ENCODE measurements around the gene THOC6. TPM values are rescaled to one million over a fixed set of nuclear protein-coding genes. Genes with fewer than 3 reads are reported as not detected.
A peak's percentile ranks its signal among the peaks of the same experiment; 100 is the strongest.

THOC6 gene
- total and polyA plus RNA-seq, 4 donors: 10.8 to 14.8 (median 11.7) TPM

DNA sequence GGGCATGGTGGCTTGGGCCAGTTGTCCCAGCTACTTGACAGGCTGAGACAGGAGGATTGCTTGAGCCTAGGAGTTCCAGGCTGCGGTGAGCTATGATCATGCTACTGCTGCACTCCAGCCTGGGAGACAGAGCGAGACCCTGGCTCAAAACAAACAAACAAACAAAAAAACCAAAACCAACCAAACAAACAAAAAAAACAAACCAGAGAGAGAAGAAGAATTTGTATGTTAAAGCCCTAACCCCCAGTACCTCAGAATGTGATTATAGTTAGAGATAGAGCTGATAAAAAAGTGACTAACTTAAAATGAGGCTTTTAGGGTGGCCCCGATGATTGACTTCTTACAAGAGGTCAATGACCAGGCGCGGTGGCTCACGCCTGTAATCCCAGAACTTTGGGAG lies 20.9 kb downstream of the THOC6 start:
- no peak for DNase-seq (ENCODE audit: low spot score)
- Histone ChIP-seq H3K36me3 (ENCODE audit: control insufficient read depth in 4 of 4, insufficient read depth in 3 of 4, low read depth in 1 of 4, low read length in 3 of 4) (no peaks in the 10 kb centered on the region), H3K4me3 (ENCODE audit: low read depth in 1 of 3, low read length in 3 of 3) (no peak overlapping the region), H3K27ac (ENCODE audit: low read depth in 1 of 2, low read length in 2 of 2) (no peak overlapping the region), H3K9ac (ENCODE audit: low read depth in 1 of 2, low read length in 2 of 2) (no peak overlapping the region), H3K9me3 (ENCODE audit: control insufficient read depth in 4 of 4, low read length in 3 of 4) (no peaks in the 10 kb centered on the region), H3K4me1 (ENCODE audit: control insufficient read depth in 4 of 4, insufficient read depth in 4 of 4, low read length in 3 of 4) (peaks cover 0 to 14% (median 5%) of the 10 kb centered on the region in 4 donors), H3K27me3 (ENCODE audit: control insufficient read depth in 4 of 4, insufficient read depth in 4 of 4, low read length in 3 of 4) (peaks cover 0 to 6% (median 3%) of the 10 kb centered on the region in 4 donors)
- 87% methylated on average over 6 of the region's 6 CpGs for WGBS
- TF ChIP-seq FOXA1 (IDR thresholded peaks at IDR 0.05): no peak

DNA sequence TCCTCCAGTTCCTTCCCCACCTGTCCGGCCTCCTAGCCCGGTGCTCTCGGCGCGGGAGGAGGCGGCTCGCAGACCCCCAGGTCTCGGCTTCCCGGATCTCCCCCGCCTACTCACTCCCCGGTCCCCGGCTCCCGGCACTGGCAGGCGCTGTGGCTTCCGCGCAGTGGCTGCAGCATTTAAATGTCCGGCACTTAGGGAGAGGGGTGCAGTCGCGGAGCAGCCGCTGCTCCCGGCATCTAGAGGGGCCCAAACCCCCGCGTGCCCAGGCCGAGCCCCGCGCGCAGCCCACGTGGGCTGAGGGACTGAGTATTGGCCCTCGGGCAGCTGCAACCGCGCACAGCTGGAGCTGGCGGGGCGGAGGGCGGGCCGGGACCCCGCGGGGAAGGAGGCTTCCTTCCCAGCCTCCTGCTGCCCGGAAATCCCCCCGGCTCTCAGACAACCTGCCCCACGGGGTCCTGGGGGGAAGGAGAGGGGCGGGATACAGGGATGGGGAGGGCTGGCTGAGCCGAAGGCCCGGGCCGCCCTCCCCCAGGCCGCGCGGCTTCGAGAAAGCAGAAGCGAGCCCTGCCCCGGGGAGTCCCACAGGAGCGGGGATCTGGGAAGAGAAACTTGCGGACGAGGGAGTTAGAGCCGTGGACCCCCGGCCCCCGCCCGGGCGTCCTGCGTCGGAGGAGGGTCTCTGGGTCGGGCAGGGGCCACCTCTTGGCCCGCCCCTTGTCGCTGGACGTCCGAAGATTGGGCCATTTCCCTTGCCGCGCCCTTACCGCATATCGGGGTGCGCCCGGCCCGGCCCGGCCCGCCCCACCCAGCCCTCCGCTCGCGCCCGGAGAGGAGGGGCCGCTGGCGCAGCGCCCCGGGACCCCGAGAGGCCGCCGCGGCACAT lies 22.2 kb downstream of the THOC6 start, which contains the start of gene MMP25:
Gene MMP25, plus strand, starts transcription at position 804 of the 883 bp plus-strand sequence. CDS start 357 bp downstream, outside the sequence.
- Histone ChIP-seq H3K27ac (ENCODE audit: low read depth in 1 of 2, low read length in 2 of 2) (no peak within 1 kb of the TSS), H3K4me3 (ENCODE audit: low read depth in 1 of 3, low read length in 3 of 3) (peak within 1 kb of the TSS in 1 of 3 donors; percentile 41), H3K4me1 (ENCODE audit: control insufficient read depth in 4 of 4, insufficient read depth in 4 of 4, low read length in 3 of 4) (peaks cover 0 to 14% (median 5%) of the 10 kb centered on the region in 4 donors), H3K27me3 (ENCODE audit: control insufficient read depth in 4 of 4, insufficient read depth in 4 of 4, low read length in 3 of 4) (peaks cover 0 to 6% (median 3%) of the 10 kb centered on the region in 4 donors), H3K36me3 (ENCODE audit: control insufficient read depth in 4 of 4, insufficient read depth in 3 of 4, low read depth in 1 of 4, low read length in 3 of 4) (no peaks in the 10 kb centered on the region), H3K9me3 (ENCODE audit: control insufficient read depth in 4 of 4, low read length in 3 of 4) (no peaks in the 10 kb centered on the region), H3K9ac (ENCODE audit: low read depth in 1 of 2, low read length in 2 of 2) (no peak within 1 kb of the TSS)
- WGBS: 3% methylated on average over 86 of the region's 86 CpGs
- TF ChIP-seq, protein P1, sequence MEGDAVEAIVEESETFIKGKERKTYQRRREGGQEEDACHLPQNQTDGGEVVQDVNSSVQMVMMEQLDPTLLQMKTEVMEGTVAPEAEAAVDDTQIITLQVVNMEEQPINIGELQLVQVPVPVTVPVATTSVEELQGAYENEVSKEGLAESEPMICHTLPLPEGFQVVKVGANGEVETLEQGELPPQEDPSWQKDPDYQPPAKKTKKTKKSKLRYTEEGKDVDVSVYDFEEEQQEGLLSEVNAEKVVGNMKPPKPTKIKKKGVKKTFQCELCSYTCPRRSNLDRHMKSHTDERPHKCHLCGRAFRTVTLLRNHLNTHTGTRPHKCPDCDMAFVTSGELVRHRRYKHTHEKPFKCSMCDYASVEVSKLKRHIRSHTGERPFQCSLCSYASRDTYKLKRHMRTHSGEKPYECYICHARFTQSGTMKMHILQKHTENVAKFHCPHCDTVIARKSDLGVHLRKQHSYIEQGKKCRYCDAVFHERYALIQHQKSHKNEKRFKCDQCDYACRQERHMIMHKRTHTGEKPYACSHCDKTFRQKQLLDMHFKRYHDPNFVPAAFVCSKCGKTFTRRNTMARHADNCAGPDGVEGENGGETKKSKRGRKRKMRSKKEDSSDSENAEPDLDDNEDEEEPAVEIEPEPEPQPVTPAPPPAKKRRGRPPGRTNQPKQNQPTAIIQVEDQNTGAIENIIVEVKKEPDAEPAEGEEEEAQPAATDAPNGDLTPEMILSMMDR (IDR thresholded peaks at IDR 0.05; ENCODE audit: low read depth, low read length, missing input control): no peak
- TF ChIP-seq FOXA2 (IDR thresholded peaks at IDR 0.05) (no peak), TAF1 (conservative IDR thresholded peaks at IDR 0.05) (no peak), SP1 (IDR thresholded peaks at IDR 0.05) (no peak), YY1 (IDR thresholded peaks at IDR 0.05) (no peak), GABPA (IDR thresholded peaks at IDR 0.05 in 1 of 2, conservative IDR thresholded peaks at IDR 0.05 in 1 of 2) (no peak), HNF4G (IDR thresholded peaks at IDR 0.05) (no peak), HNF4A (conservative IDR thresholded peaks at IDR 0.05) (no peak), RXRA (IDR thresholded peaks at IDR 0.05) (no peak), JUND (IDR thresholded peaks at IDR 0.05) (no peak), RAD21 (IDR thresholded peaks at IDR 0.05) (no peak)
- TF ChIP-seq, protein P2, sequence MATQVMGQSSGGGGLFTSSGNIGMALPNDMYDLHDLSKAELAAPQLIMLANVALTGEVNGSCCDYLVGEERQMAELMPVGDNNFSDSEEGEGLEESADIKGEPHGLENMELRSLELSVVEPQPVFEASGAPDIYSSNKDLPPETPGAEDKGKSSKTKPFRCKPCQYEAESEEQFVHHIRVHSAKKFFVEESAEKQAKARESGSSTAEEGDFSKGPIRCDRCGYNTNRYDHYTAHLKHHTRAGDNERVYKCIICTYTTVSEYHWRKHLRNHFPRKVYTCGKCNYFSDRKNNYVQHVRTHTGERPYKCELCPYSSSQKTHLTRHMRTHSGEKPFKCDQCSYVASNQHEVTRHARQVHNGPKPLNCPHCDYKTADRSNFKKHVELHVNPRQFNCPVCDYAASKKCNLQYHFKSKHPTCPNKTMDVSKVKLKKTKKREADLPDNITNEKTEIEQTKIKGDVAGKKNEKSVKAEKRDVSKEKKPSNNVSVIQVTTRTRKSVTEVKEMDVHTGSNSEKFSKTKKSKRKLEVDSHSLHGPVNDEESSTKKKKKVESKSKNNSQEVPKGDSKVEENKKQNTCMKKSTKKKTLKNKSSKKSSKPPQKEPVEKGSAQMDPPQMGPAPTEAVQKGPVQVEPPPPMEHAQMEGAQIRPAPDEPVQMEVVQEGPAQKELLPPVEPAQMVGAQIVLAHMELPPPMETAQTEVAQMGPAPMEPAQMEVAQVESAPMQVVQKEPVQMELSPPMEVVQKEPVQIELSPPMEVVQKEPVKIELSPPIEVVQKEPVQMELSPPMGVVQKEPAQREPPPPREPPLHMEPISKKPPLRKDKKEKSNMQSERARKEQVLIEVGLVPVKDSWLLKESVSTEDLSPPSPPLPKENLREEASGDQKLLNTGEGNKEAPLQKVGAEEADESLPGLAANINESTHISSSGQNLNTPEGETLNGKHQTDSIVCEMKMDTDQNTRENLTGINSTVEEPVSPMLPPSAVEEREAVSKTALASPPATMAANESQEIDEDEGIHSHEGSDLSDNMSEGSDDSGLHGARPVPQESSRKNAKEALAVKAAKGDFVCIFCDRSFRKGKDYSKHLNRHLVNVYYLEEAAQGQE (IDR thresholded peaks at IDR 0.05): no peak
- TF ChIP-seq, protein P3, sequence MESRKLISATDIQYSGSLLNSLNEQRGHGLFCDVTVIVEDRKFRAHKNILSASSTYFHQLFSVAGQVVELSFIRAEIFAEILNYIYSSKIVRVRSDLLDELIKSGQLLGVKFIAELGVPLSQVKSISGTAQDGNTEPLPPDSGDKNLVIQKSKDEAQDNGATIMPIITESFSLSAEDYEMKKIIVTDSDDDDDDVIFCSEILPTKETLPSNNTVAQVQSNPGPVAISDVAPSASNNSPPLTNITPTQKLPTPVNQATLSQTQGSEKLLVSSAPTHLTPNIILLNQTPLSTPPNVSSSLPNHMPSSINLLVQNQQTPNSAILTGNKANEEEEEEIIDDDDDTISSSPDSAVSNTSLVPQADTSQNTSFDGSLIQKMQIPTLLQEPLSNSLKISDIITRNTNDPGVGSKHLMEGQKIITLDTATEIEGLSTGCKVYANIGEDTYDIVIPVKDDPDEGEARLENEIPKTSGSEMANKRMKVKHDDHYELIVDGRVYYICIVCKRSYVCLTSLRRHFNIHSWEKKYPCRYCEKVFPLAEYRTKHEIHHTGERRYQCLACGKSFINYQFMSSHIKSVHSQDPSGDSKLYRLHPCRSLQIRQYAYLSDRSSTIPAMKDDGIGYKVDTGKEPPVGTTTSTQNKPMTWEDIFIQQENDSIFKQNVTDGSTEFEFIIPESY (IDR thresholded peaks at IDR 0.05): no peak
- no peak for DNase-seq (ENCODE audit: low spot score)
